Smooth muscle cell (in vitro differentiated cells): ENCODE data around the gene SNAP47. TPM values are rescaled to one million over a fixed set of nuclear protein-coding genes. Genes with fewer than 3 reads are reported as not detected.

Experiments used
- DNase-seq: peaks from one replicate; lab custom pipeline; 2025; ENCODE audit not compliant: unreplicated experiment; lab: John Stamatoyannopoulos, UW
- H2AFZ ChIP-seq: fragments of 200-600 bp; sonication (generic); 2 replicates; pipeline ENCODE4 v1.6.0; 2016; ENCODE audit warnings: antibody characterized with exemption, low read depth, mild to moderate bottlenecking
- H3F3A ChIP-seq: fragments of 200-600 bp; sonication (generic); 2 replicates; pipeline ENCODE4 v1.6.0; 2017; ENCODE audit warnings: antibody characterized with exemption, low read depth
- H3K27ac ChIP-seq: fragments of 200-600 bp; sonication (generic); 2 replicates; pipeline ENCODE4 v1.5.1; 2016; ENCODE audit warnings: low read depth, mild to moderate bottlenecking
- H3K27me3 ChIP-seq: fragments of 200-600 bp; sonication (generic); 2 replicates; pipeline ENCODE4 v1.6.1; 2016; ENCODE audit warnings: low read depth, mild to moderate bottlenecking
- H3K36me3 ChIP-seq: fragments of 200-600 bp; sonication (generic); 2 replicates; pipeline ENCODE4 v1.5.1; 2016; ENCODE audit warnings: low read depth
- H3K4me1 ChIP-seq: fragments of 200-600 bp; sonication (generic); 2 replicates; pipeline ENCODE4 v1.5.1; 2016; ENCODE audit warnings: low read depth
- H3K4me2 ChIP-seq: fragments of 200-600 bp; sonication (generic); 2 replicates; pipeline ENCODE4 v1.6.0; 2016; ENCODE audit warnings: mild to moderate bottlenecking
- H3K4me3 ChIP-seq: fragments of 200-600 bp; sonication (generic); 2 replicates; pipeline ENCODE4 v1.5.1; 2016; ENCODE audit warnings: mild to moderate bottlenecking
- H3K79me2 ChIP-seq: fragments of 200-600 bp; sonication (generic); 2 replicates; pipeline ENCODE4 v1.6.0; 2016; ENCODE audit warnings: low read depth, mild to moderate bottlenecking
- H3K9ac ChIP-seq: fragments of 200-600 bp; sonication (generic); 2 replicates; pipeline ENCODE4 v1.6.0; 2016; ENCODE audit warnings: low read depth
- H3K9me3 ChIP-seq: fragments of 200-600 bp; sonication (generic); replicated peaks from 2 replicates; pipeline ENCODE4 v1.5.1; 2016; ENCODE audit warnings: low read depth
- H4K20me1 ChIP-seq: fragments of 200-600 bp; sonication (generic); 2 replicates; pipeline ENCODE4 v1.6.0; 2016; ENCODE audit warnings: low read depth
- WGBS: methylation state at CpG from one replicate; pipeline ENCODE4 v1.1.7; 2016; ENCODE audit warnings: low lambda C conversion rate; 5-methylcytosine and 5-hydroxymethylcytosine counted together
- polyA plus RNA-seq: library from polyadenylated mRNA; unstranded; fragments of >200 nt; fragmentation: Nextera tagmentation; extraction: Ambion mirVana; gene quantifications from 2 replicates; pipeline ENCODE4 v1.2.1, GENCODE V29; 2016
- total RNA-seq: library from RNA; depleted of rRNA; stranded (reverse); fragments of >200 nt; gene quantifications from 2 replicates; pipeline ENCODE4 v1.2.3, GENCODE V29; 2014
- TF ChIP-seq, protein P1 (sequence below): fragments of 200-600 bp; sonication (generic); IDR thresholded peaks from 2 replicates; pipeline ENCODE4 v1.5.1; 2017; ENCODE audit warnings: borderline replicate concordance, mild to moderate bottlenecking, antibody characterized with exemption; ENCODE audit not compliant: insufficient read depth, poor library complexity, severe bottlenecking

SNAP47 gene
- total and polyA plus RNA-seq, 2 experiments from 2014 or later, result 26.2 to 42.4 TPM

DNA sequence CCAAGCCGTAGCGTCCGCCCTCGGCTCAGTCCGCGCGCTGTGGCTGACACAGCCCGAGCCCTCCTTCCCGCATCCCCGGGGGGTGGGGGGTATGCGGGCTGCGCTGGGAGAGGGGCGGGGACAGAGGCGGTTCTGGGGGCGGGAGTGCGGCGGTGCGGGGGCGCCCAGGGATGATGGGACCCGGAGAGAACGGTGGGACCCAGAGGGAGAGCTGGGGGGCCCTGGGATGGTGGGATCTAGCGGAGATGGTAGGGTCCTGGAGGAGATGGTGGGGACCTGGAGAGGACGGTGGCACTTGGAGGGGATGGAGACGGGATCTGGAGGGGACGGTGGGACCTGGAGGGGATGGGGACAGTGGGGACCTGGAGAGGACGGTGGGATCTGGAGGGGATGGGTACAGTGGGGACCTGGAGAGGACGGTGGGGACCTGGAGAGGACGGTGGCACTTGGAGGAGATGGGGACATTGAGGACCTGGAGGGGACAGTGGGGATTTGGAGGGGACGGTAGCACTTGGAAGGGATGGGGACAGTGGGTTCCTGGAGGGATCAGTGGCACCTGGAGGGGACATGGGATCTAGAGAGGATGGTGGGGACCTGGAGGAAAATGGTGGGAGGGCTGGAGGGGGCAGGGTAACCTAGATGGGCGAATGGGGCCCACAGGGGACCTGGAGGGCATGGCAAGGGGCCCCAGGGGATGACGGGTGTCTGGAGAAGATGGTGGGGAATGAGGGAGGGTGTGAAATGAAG lies 477 bp downstream of the SNAP47 start:
- peaks cover 74% of the 10 kb centered on the region for H3K79me2 ChIP-seq
- no peak for DNase-seq
- H3K9me3 ChIP-seq, result no peaks in the 10 kb centered on the region
- no peaks in the 10 kb centered on the region for H3K27me3 ChIP-seq
- H3K27ac ChIP-seq, result peak overlapping the region; percentile 53
- H3K36me3 ChIP-seq, result no peaks in the 10 kb centered on the region
- H3K4me2 ChIP-seq, result peak overlapping the region; percentile 98
- peak overlapping the region; percentile 99 for H2AFZ ChIP-seq
- peak overlapping the region; percentile 100 for H3K4me3 ChIP-seq
- H3K9ac ChIP-seq, result peak overlapping the region; percentile 92
- TF ChIP-seq, protein P1, sequence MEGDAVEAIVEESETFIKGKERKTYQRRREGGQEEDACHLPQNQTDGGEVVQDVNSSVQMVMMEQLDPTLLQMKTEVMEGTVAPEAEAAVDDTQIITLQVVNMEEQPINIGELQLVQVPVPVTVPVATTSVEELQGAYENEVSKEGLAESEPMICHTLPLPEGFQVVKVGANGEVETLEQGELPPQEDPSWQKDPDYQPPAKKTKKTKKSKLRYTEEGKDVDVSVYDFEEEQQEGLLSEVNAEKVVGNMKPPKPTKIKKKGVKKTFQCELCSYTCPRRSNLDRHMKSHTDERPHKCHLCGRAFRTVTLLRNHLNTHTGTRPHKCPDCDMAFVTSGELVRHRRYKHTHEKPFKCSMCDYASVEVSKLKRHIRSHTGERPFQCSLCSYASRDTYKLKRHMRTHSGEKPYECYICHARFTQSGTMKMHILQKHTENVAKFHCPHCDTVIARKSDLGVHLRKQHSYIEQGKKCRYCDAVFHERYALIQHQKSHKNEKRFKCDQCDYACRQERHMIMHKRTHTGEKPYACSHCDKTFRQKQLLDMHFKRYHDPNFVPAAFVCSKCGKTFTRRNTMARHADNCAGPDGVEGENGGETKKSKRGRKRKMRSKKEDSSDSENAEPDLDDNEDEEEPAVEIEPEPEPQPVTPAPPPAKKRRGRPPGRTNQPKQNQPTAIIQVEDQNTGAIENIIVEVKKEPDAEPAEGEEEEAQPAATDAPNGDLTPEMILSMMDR, result no peak
- WGBS, result under 1% methylated on average over 26 of the region's 31 CpGs
- peaks cover 27% of the 10 kb centered on the region for H4K20me1 ChIP-seq
- peaks cover 10% of the 10 kb centered on the region for H3K4me1 ChIP-seq
- H3F3A ChIP-seq, result no peaks in the 10 kb centered on the region

DNA sequence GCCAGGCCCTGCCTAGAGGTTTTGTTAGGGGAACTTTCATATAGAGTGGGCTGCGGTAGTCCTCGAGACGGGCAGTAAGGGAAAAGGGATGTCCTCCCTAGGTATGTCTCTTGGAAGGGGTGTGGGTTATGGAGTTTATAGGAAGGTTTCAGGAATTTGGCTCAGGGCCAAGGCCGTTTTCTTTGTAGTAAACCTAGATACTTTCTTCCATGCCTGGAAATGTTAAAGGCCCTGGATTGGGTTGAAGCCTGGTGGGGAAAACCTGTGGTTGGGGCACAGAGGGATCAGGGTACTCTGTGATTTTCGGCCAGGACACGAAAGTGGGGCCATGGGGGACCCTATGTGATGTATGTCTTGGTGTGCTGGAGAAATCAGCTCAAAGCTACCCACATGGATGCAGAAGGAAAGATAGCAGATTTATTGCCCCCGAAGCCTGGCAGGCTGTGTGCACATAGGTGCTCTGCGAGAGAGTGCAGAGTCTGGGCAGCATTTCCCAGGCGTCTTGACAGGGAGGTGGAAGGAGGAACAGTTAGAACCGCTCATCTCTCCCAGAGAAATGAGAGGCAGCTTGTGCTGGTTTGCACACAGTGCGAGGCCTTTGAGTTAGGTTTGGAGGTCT lies 1.7 kb downstream of the SNAP47 start:
- no peak overlapping the region for H3K27ac ChIP-seq
- DNase-seq, result no peak
- WGBS, result 94% methylated on average over 11 of the region's 11 CpGs
- H4K20me1 ChIP-seq, result peaks cover 38% of the 10 kb centered on the region
- TF ChIP-seq, protein P1, result no peak
- H3K9ac ChIP-seq, result no peak overlapping the region
- H3K27me3 ChIP-seq, result no peaks in the 10 kb centered on the region
- H3K79me2 ChIP-seq, result peaks cover 86% of the 10 kb centered on the region
- H3K36me3 ChIP-seq, result no peaks in the 10 kb centered on the region
- H3F3A ChIP-seq, result no peaks in the 10 kb centered on the region
- no peak overlapping the region for H2AFZ ChIP-seq
- H3K9me3 ChIP-seq, result no peaks in the 10 kb centered on the region
- H3K4me2 ChIP-seq, result no peak overlapping the region
- H3K4me3 ChIP-seq, result no peak overlapping the region
- peaks cover 10% of the 10 kb centered on the region for H3K4me1 ChIP-seq

DNA sequence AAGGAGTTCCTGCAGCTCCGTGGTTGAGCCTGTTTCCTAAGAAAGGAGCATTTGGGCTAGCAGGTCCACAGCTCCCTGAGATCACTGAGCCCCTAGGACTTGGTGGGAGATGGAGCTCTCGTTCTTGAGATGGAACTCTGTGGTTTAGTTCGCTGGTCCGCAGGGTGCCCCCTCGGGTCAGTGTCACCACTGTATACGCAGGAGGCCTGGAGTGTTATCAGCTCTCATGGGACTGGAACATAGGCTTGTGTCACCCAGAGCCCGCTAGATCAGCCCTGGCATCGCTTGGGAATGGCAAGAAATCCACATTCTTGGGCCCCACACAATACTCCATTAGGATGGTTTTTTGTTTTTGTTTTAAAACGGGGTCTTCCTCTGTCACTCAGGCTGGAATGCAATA lies 3.6 kb downstream of the SNAP47 start:
- peaks cover 96% of the 10 kb centered on the region for H3K79me2 ChIP-seq
- H3K9me3 ChIP-seq, result no peaks in the 10 kb centered on the region
- H2AFZ ChIP-seq, result no peak overlapping the region
- no peak overlapping the region for H3K4me2 ChIP-seq
- H3K4me3 ChIP-seq, result no peak overlapping the region
- H3K27me3 ChIP-seq, result no peaks in the 10 kb centered on the region
- H3K4me1 ChIP-seq, result peaks cover 9% of the 10 kb centered on the region
- H3F3A ChIP-seq, result no peaks in the 10 kb centered on the region
- H4K20me1 ChIP-seq, result peaks cover 53% of the 10 kb centered on the region
- TF ChIP-seq, protein P1, result no peak
- no peaks in the 10 kb centered on the region for H3K36me3 ChIP-seq
- 96% methylated on average over 9 of the region's 9 CpGs for WGBS
- no peak for DNase-seq
- no peak overlapping the region for H3K9ac ChIP-seq
- H3K27ac ChIP-seq, result no peak overlapping the region

- peaks cover under 1% of the 10 kb centered on the region for H3K4me1 ChIP-seq
- no peak overlapping the region for H3K4me3 ChIP-seq
- H3K27me3 ChIP-seq, result no peaks in the 10 kb centered on the region
- no peaks in the 10 kb centered on the region for H3K9me3 ChIP-seq
- no peaks in the 10 kb centered on the region for H3K36me3 ChIP-seq
- no peak overlapping the region for H2AFZ ChIP-seq
- DNase-seq, result no peak
- no peaks in the 10 kb centered on the region for H3F3A ChIP-seq
- peaks cover 92% of the 10 kb centered on the region for H3K79me2 ChIP-seq
- TF ChIP-seq, protein P1, result no peak
- no peak overlapping the region for H3K4me2 ChIP-seq
- H4K20me1 ChIP-seq, result peaks cover 61% of the 10 kb centered on the region
- H3K9ac ChIP-seq, result no peak overlapping the region
- over 99% methylated on average over 7 of the region's 7 CpGs for WGBS
- no peak overlapping the region for H3K27ac ChIP-seq
Measured at GRCh38 chr1:227739636-227740035, 4.4 kb downstream of the SNAP47 start.
